H9 (cell line): ENCODE measurements around the gene RERE. TPM values are rescaled to one million over a fixed set of nuclear protein-coding genes. Genes with fewer than 3 reads are reported as not detected.

Experiments used
- DNase-seq: peaks from one replicate; pipeline ENCODE4 v3.0.0-alpha.2; 2017
- H2AFZ ChIP-seq: one replicate; pipeline ENCODE4 v1.6.1; 2013; ENCODE audit warnings: mild to moderate bottlenecking, low read length, control low read depth, moderate library complexity
- H2AK5ac ChIP-seq: 2 replicates; pipeline ENCODE4 v1.6.1; 2013; ENCODE audit warnings: low read length, control low read depth, mixed read lengths; ENCODE audit not compliant: insufficient read length
- H2BK120ac ChIP-seq: one replicate; pipeline ENCODE4 v1.6.1; 2013; ENCODE audit warnings: low read depth, mild to moderate bottlenecking, low read length, control low read depth, inconsistent platforms; ENCODE audit not compliant: poor library complexity, severe bottlenecking
- H2BK12ac ChIP-seq: 2 replicates; pipeline ENCODE4 v1.6.1; 2013; ENCODE audit warnings: low read length, control low read depth, mixed read lengths, low read depth; ENCODE audit not compliant: insufficient read length
- H2BK15ac ChIP-seq: 2 replicates; pipeline ENCODE4 v1.6.1; 2013; ENCODE audit warnings: low read depth, low read length, control low read depth
- H2BK20ac ChIP-seq: one replicate; pipeline ENCODE4 v1.6.1; 2013; ENCODE audit warnings: low read depth, mild to moderate bottlenecking, low read length, control low read depth, inconsistent platforms; ENCODE audit not compliant: poor library complexity, severe bottlenecking
- H2BK5ac ChIP-seq: 2 replicates; pipeline ENCODE4 v1.6.1; 2013; ENCODE audit warnings: low read length, control low read depth, mixed read lengths; ENCODE audit not compliant: insufficient read length
- H3K14ac ChIP-seq: 2 replicates; pipeline ENCODE4 v1.6.1; 2013; ENCODE audit warnings: low read length, control low read depth; ENCODE audit not compliant: insufficient read depth
- H3K18ac ChIP-seq: 2 replicates; pipeline ENCODE4 v1.6.1; 2013; ENCODE audit warnings: low read depth, mild to moderate bottlenecking, mixed read lengths, low read length, control low read depth; ENCODE audit not compliant: insufficient read length
- H3K23ac ChIP-seq: 2 replicates; pipeline ENCODE4 v1.6.1; 2013; ENCODE audit warnings: low read length, control low read depth, mixed read lengths, low read depth; ENCODE audit not compliant: insufficient read length
- H3K23me2 ChIP-seq: 2 replicates; pipeline ENCODE4 v1.6.1; 2013; ENCODE audit warnings: low read depth, mild to moderate bottlenecking, mixed read lengths, low read length, control low read depth; ENCODE audit not compliant: insufficient read length, poor library complexity, severe bottlenecking
- H3K27ac ChIP-seq: 2 replicates; pipeline ENCODE4 v1.5.1; 2013; ENCODE audit warnings: low read length, control low read depth, mixed read lengths, low read depth; ENCODE audit not compliant: insufficient read length
- H3K27me3 ChIP-seq: 2 replicates; pipeline ENCODE4 v1.6.1; 2013; ENCODE audit warnings: low read length, control low read depth, inconsistent platforms; ENCODE audit not compliant: insufficient read depth
- H3K4ac ChIP-seq: 2 replicates; pipeline ENCODE4 v1.6.1; 2013; ENCODE audit warnings: low read depth, mild to moderate bottlenecking, control low read depth, inconsistent platforms, low read length, moderate library complexity
- H3K4me1 ChIP-seq: 2 replicates; pipeline ENCODE4 v1.6.1; 2013; ENCODE audit warnings: low read length, control low read depth, inconsistent platforms; ENCODE audit not compliant: insufficient read depth
- H3K4me2 ChIP-seq: 2 replicates; pipeline ENCODE4 v1.6.1; 2013; ENCODE audit warnings: low read length, control low read depth, mixed read lengths; ENCODE audit not compliant: insufficient read length, insufficient read depth
- H3K56ac ChIP-seq: 2 replicates; pipeline ENCODE4 v1.6.1; 2013; ENCODE audit warnings: low read depth, mild to moderate bottlenecking, mixed read lengths, low read length, control low read depth; ENCODE audit not compliant: insufficient read length
- H3K79me1 ChIP-seq: 2 replicates; pipeline ENCODE4 v1.6.1; 2013; ENCODE audit warnings: low read depth, mild to moderate bottlenecking, moderate library complexity, low read length, control low read depth, inconsistent platforms; ENCODE audit not compliant: insufficient read depth, poor library complexity, severe bottlenecking
- H3K79me2 ChIP-seq: 2 replicates; pipeline ENCODE4 v1.6.1; 2013; ENCODE audit warnings: low read length, control low read depth, inconsistent platforms; ENCODE audit not compliant: insufficient read depth
- H3K9ac ChIP-seq: 2 replicates; pipeline ENCODE4 v1.6.1; 2013; ENCODE audit warnings: low read length, control low read depth, mixed read lengths; ENCODE audit not compliant: insufficient read length; ENCODE audit errors: extremely low read depth
- H3K9me3 ChIP-seq: one replicate; pipeline ENCODE4 v1.6.1; 2013; ENCODE audit warnings: low read depth, low read length, inconsistent platforms; ENCODE audit not compliant: control insufficient read depth
- H3T11ph ChIP-seq: one replicate; pipeline ENCODE4 v1.6.1; 2013; ENCODE audit warnings: mild to moderate bottlenecking, low read length, control low read depth, inconsistent platforms
- H4K20me1 ChIP-seq: one replicate; pipeline ENCODE4 v1.6.1; 2013; ENCODE audit not compliant: control insufficient read depth, insufficient read length, insufficient read depth
- H4K5ac ChIP-seq: 2 replicates; pipeline ENCODE4 v1.6.1; 2013; ENCODE audit warnings: low read depth, mild to moderate bottlenecking, mixed read lengths, low read length, control low read depth; ENCODE audit not compliant: insufficient read length
- H4K8ac ChIP-seq: replicated peaks from 2 replicates; pipeline ENCODE4 v1.6.1; 2013; ENCODE audit warnings: low read length, control low read depth, mixed read lengths, low read depth; ENCODE audit not compliant: insufficient read length
- H4K91ac ChIP-seq: 2 replicates; pipeline ENCODE4 v1.6.1; 2013; ENCODE audit warnings: low read depth, mild to moderate bottlenecking, moderate library complexity, mixed read lengths, low read length, control low read depth; ENCODE audit not compliant: insufficient read length
- H3K27ac Mint-ChIP-seq, 3 experiments: 2 replicates in 2 of 3; 3 replicates in 1 of 3; pipeline ENCODE4 v1.8.0; 2020 to 2021; ENCODE audit warnings: mixed read lengths in 3 of 3, mild to moderate bottlenecking in 1 of 3, moderate library complexity in 1 of 3
- H3K27me3 Mint-ChIP-seq: 2 replicates; pipeline ENCODE4 v1.8.0; 2021; ENCODE audit warnings: low read depth, mild to moderate bottlenecking, moderate library complexity, mixed read lengths
- H3K36me3 Mint-ChIP-seq, 3 experiments: 2 replicates in 2 of 3; 3 replicates in 1 of 3; pipeline ENCODE4 v1.8.0; 2020 to 2021; ENCODE audit warnings: low read depth in 3 of 3, mixed read lengths in 3 of 3; ENCODE audit not compliant: insufficient read depth in 1 of 3
- H3K4me1 Mint-ChIP-seq, 2 experiments: 2 replicates each; pipeline ENCODE4 v1.8.0; 2020; ENCODE audit warnings: mixed read lengths in 2 of 2
- H3K4me3 Mint-ChIP-seq, 2 experiments: 2 replicates in 1 of 2; 3 replicates in 1 of 2; pipeline ENCODE4 v1.8.0; 2020 to 2021; ENCODE audit warnings: mild to moderate bottlenecking in 2 of 2, mixed read lengths in 2 of 2, moderate library complexity in 1 of 2
- H3K9me3 Mint-ChIP-seq, 2 experiments: 2 replicates in 1 of 2; 3 replicates in 1 of 2; pipeline ENCODE4 v1.8.0; 2020; ENCODE audit warnings: mild to moderate bottlenecking in 2 of 2, mixed read lengths in 2 of 2, moderate library complexity in 1 of 2
- CTCF ChIP-seq: fragments of 200-600 bp; sonication (generic); conservative IDR thresholded peaks from 3 replicates; pipeline ENCODE4 v1.8.0; 2021; ENCODE audit warnings: antibody characterized with exemption, mild to moderate bottlenecking
- WGBS: extraction: QIAGEN DNeasy Blood & Tissue Kit; methylation state at CpG from one replicate; pipeline ENCODE4 v1.1.7; 2013; ENCODE audit warnings: missing lambda C conversion rate, low lambda C conversion rate, mixed read lengths; ENCODE audit not compliant: insufficient read length; ENCODE audit errors: extremely low coverage; 5-methylcytosine and 5-hydroxymethylcytosine counted together
- total RNA-seq: library from RNA; stranded (reverse); gene quantifications from 2 replicates; pipeline ENCODE4 v1.2.1, GENCODE V29; 2021

The RERE gene
- total RNA-seq, 1 experiment from 2014 or later: 103 TPM

- Histone ChIP-seq H3K79me1 (peaks cover 5% of the 10 kb centered on the region), H4K91ac (no peak overlapping the region), H3K27ac (no peak overlapping the region), H2BK12ac (no peak overlapping the region), H3K4me1 (no peaks in the 10 kb centered on the region), H3K9me3 (no peaks in the 10 kb centered on the region), H4K20me1 (no peaks in the 10 kb centered on the region), H3K79me2 (peaks cover 7% of the 10 kb centered on the region; the same call in 1 of the 2 replicates), H2BK120ac (no peak overlapping the region), H3K4me2 (no peak overlapping the region), H3K18ac (no peak overlapping the region), H4K8ac (no peak overlapping the region), H3K56ac (no peak overlapping the region), H4K5ac (no peak overlapping the region), H2AFZ (no peak overlapping the region), H3K9ac (no peak overlapping the region), H3K14ac (no peak overlapping the region), H2BK15ac (no peak overlapping the region), H3K23me2 (no peaks in the 10 kb centered on the region), H3K27me3 (no peaks in the 10 kb centered on the region), H3K4ac (no peak overlapping the region), H3K23ac (no peak overlapping the region), H2AK5ac (no peak overlapping the region), H2BK5ac (no peak overlapping the region), H3T11ph (no peak overlapping the region), H2BK20ac (no peak overlapping the region)
- Mint-ChIP-seq H3K27me3 (no peaks in the 10 kb centered on the region; the same call in 1 of the 2 replicates), H3K9me3 (no peaks in the 10 kb centered on the region), H3K27ac (peak overlapping the region; percentile 10 to 89 (median 65); a peak in 3 of 7 replicates), H3K4me1 (peaks cover 31 to 37% of the 10 kb centered on the region in 2 experiments), H3K36me3 (peaks cover 8 to 19% (median 13%) of the 10 kb centered on the region in 3 experiments; a peak in 6 of 7 replicates), H3K4me3 (no peak overlapping the region)
- WGBS: no CpG with 5 or more reads among the region's 12 CpGs
- DNase-seq: no peak
- TF ChIP-seq CTCF: no peak
These were observed 428.5 kb downstream of the RERE start for GRCh38 chr1:8388732-8389562.
